GM12801 (cell line): Measurements from ENCODE around the gene WDR5B.

Experiments used
- TF ChIP-seq, protein P1 (sequence below): IDR thresholded peaks from one replicate; pipeline ENCODE4 v1.5.1; 2011; ENCODE audit warnings: control low read depth; ENCODE audit not compliant: insufficient read length; ENCODE audit errors: extremely low read depth

The WDR5B gene

DNA sequence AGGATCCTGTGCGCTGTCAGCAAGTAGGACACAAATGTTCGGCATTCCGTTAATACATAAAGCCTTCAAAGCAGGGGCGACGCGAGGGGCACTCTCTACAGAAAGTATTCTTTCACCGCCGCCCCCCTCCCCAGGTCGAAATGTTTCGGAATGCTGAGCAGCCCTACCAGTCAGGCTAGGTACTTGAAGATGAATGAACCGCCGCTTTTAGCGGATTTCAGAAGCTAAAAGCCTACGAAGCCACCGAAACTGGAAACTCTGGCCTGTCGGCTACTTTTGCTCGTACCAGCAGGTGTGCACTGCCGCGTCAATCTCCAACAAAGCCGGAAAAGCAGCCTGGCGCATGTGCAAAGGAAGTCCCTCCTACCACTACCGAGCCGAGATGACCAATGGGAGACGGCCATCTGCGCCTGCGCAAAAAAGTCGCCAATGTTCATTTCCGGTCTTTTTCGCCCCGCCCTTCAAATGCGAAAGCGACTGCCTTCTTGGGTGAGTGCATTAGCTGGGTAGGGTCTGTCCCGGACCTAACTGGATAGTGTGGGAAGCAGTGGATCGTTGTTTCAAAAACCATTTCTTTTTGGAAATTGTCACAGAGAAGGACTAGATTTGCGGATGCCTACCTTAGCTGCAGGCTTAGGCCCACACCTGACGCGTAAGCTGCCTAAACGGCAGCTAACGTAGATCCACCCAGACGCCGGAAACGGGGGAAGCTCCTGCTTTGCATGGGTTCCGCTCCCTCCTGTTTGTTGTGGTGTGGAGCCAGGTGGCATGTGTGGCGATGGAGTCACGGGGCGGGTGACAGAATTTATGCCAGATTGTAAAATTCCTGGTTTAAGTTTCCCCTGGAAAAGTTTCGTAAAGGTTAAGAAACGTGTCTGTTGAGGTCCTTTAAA is at the start of gene WDR5B:
WDR5B (minus strand) TSS at position 301 of the 893 bp plus-strand sequence. CDS start 534 bp downstream, outside the sequence.
- TF ChIP-seq, protein P1, sequence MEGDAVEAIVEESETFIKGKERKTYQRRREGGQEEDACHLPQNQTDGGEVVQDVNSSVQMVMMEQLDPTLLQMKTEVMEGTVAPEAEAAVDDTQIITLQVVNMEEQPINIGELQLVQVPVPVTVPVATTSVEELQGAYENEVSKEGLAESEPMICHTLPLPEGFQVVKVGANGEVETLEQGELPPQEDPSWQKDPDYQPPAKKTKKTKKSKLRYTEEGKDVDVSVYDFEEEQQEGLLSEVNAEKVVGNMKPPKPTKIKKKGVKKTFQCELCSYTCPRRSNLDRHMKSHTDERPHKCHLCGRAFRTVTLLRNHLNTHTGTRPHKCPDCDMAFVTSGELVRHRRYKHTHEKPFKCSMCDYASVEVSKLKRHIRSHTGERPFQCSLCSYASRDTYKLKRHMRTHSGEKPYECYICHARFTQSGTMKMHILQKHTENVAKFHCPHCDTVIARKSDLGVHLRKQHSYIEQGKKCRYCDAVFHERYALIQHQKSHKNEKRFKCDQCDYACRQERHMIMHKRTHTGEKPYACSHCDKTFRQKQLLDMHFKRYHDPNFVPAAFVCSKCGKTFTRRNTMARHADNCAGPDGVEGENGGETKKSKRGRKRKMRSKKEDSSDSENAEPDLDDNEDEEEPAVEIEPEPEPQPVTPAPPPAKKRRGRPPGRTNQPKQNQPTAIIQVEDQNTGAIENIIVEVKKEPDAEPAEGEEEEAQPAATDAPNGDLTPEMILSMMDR = no peak

DNA sequence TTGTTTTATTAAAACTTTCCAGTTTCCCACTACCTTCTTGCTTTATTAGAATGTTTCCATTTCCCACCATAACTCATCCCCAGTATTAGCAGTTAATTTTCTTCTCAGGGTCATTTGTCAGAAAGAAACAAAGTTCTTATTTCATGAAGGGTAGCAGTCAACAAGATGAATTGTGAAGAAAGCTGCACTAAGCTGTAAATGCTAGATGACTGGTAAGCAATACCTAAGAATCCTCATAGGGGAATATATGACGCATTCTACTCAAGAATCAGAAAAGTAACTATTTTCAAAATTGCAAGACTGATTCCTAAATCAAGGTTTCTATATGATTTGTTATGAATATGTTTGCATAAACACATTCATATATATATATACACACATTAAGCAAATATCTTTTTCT is 48.8 kb upstream of the WDR5B start:
- TF ChIP-seq, protein P1 = no peak

DNA sequence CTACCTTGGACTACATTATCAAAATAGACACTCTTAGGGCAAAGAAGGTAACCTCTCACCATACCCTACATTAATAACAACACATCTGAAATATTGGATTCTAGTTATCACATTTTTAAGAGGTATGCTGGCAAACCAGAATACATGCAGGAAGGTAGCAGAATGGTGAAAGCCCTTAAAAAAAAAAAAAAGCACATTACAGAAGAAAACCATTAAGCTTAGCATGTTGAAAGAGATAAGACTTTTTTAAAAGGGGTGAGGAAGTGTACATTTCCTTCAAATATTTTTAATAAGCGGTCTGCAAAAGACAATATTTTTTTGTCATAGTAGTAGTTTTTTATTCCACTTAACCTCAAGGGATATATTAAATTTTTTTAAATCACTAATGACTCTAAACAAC is 46.5 kb upstream of the WDR5B start:
- TF ChIP-seq, protein P1 = no peak

DNA sequence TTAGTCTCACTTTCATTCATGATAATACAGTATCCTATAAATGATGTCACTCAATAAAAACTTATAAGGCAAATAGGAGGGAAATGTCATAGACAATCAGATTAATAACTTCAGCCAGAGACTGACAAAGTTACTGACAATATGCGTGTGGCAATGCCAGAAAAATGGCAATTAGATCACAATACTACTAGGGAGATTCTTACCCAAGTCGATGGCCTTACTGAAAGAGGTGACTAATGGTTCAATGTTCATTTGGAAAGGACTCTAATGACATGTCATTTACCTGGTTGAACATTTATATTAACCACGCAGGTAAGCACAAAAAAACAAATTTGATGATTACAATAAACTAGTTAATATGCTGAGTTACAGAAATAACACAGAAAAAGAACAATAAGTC is 45.9 kb upstream of the WDR5B start:
- TF ChIP-seq, protein P1 = no peak

DNA sequence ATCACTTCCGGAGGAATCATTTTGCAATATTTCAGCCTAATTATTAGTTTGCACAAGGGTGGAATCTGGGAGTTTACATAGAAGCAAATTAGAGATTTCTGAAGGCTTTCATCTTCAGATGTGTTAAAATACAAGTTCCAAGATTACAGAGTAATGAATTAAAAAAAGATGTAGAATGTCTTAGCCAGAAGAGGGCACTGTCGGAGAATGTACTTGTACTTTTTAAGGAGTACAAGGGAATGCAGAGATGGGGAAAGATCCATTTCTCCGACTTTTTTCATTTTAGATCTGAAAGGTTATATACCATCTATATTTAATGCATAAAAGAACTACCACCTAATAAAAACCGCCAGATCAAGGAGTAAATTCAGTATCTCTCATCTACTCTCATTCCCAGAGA is 43.1 kb upstream of the WDR5B start:
- TF ChIP-seq, protein P1 = no peak

DNA sequence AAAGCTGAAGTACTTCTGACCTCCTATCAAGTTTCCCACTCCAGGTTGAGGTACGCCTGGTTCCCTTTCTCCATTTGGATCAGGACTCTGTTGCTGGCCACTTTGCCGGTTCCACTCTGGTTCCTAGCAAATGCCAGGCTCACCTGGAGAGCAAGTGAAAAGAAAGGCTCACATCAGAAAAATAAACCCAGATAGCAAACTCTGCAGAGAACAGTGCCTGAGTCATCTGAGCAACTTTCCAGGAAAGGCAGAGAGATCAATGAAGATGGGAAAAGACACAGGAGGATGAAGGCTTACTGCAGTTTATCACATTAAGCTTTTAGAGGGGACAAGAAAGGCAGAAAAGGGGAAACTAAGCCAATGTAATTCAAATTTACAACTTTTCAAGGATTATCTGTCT is 41.8 kb upstream of the WDR5B start:
- TF ChIP-seq, protein P1 = no peak

DNA sequence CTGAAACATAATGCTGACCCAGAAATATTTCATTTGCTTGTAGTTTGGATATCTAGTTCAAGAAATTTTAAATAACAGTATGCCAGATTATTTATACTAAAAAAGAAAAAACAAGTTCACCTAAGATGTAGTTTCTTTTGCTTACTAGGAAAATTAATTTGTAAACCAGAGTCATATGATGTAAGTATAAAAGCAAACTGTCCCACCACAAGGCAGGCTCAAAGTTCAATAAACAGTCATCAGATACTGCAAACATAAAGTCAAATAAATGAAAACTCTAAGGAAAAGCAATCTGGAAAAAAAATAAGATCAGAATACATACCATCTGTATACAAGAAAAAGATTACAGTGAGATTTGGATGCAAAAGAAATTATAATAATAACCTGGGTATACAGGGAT is 40.2 kb upstream of the WDR5B start:
- TF ChIP-seq, protein P1 = no peak
